Measurements from ENCODE around the gene DNHD1.

The DNHD1 gene

GRCh38 chr11:6548641-6549040 lies 51.6 kb downstream of the DNHD1 start:
- DNase-seq (ENCODE audit: low read depth) = no peak
- TF ChIP-seq CTCF (IDR thresholded peaks at IDR 0.05; ENCODE audit: control insufficient read depth, extremely low read depth, insufficient read depth) = no peak
- H3K4me3 ChIP-seq (ENCODE audit: low read depth, low read length) = no peak overlapping the region

- H3K4me3 ChIP-seq (ENCODE audit: low read depth, low read length) = no peak overlapping the region
- no peak for DNase-seq (ENCODE audit: low read depth)
- no peak for TF ChIP-seq CTCF (IDR thresholded peaks at IDR 0.05; ENCODE audit: control insufficient read depth, extremely low read depth, insufficient read depth)
Measured at GRCh38 chr11:6553634-6554033, 56.6 kb downstream of the DNHD1 start.

- DNase-seq (ENCODE audit: low read depth) = no peak
- no peak for TF ChIP-seq CTCF (IDR thresholded peaks at IDR 0.05; ENCODE audit: control insufficient read depth, extremely low read depth, insufficient read depth)
- H3K4me3 ChIP-seq (ENCODE audit: low read depth, low read length) = no peak overlapping the region
Measured at GRCh38 chr11:6554828-6555706, 58.0 kb downstream of the DNHD1 start.

GRCh38 chr11:6556139-6556949 lies 59.3 kb downstream of the DNHD1 start:
- no peak for TF ChIP-seq CTCF (IDR thresholded peaks at IDR 0.05; ENCODE audit: control insufficient read depth, extremely low read depth, insufficient read depth)
- DNase-seq (ENCODE audit: low read depth) = no peak
- H3K4me3 ChIP-seq (ENCODE audit: low read depth, low read length) = no peak overlapping the region

GRCh38 chr11:6557063-6557462 lies 60.0 kb downstream of the DNHD1 start:
- no peak for DNase-seq (ENCODE audit: low read depth)
- no peak overlapping the region for H3K4me3 ChIP-seq (ENCODE audit: low read depth, low read length)
- no peak for TF ChIP-seq CTCF (IDR thresholded peaks at IDR 0.05; ENCODE audit: control insufficient read depth, extremely low read depth, insufficient read depth)

GRCh38 chr11:6557761-6558674 lies 60.9 kb downstream of the DNHD1 start:
- TF ChIP-seq CTCF (IDR thresholded peaks at IDR 0.05; ENCODE audit: control insufficient read depth, extremely low read depth, insufficient read depth) = no peak
- H3K4me3 ChIP-seq (ENCODE audit: low read depth, low read length) = no peak overlapping the region
- DNase-seq (ENCODE audit: low read depth) = no peak
